Lower leg skin (tissue), 3 donors: ENCODE measurements around the gene FBXL15.
"Not testable (repeated sequence)": the region's sequence is repeated elsewhere in the genome, so short reads cannot be mapped to it uniquely, and the experiment has no call there.

Experiments
- CTCF ChIP-seq, 3 donors: fragments of 450-650 bp; IDR thresholded peaks; one replicate each; pipeline ENCODE4 v1.5.1; 2016; ENCODE audit warnings: antibody characterized with exemption in 3 of 3, mild to moderate bottlenecking in 3 of 3, moderate library complexity in 2 of 3
- POLR2A ChIP-seq, 2 donors: fragments of 450-650 bp; IDR thresholded peaks; one replicate each; pipeline ENCODE4 v1.6.1; 2016 to 2017; ENCODE audit warnings: antibody characterized with exemption in 2 of 2, mild to moderate bottlenecking in 1 of 2, moderate library complexity in 1 of 2

GRCh38 chr10:102454662-102455487, 34.2 kb downstream of the FBXL15 start:
- TF ChIP-seq CTCF, POLR2A (IDR thresholded peaks at IDR 0.05): not testable (repeated sequence)
